ENCODE results near the gene SLC44A3. TPM values are rescaled to one million over a fixed set of nuclear protein-coding genes. Genes with fewer than 3 reads are reported as not detected.

Gene SLC44A3
- total RNA-seq, 1 donor: 2.9 TPM

GRCh38 chr1:94886361-94886760 lies 66.2 kb downstream of the SLC44A3 start:
- no peak overlapping the region for H3K27ac ChIP-seq (ENCODE audit: low read depth, low read length)
- H3K27me3 ChIP-seq (ENCODE audit: insufficient read depth, low read length): no peaks in the 10 kb centered on the region
- no peak for TF ChIP-seq CTCF (IDR thresholded peaks at IDR 0.05; ENCODE audit: extremely low read depth, low read depth, low read length)
- no peaks in the 10 kb centered on the region for H3K79me2 ChIP-seq (ENCODE audit: insufficient read depth, low read length)
- H3K4me2 ChIP-seq (ENCODE audit: insufficient read depth, low read length): no peak overlapping the region
- no peak overlapping the region for H3K4me3 ChIP-seq (ENCODE audit: insufficient read depth, low read length)
- no peaks in the 10 kb centered on the region for H4K20me1 ChIP-seq (ENCODE audit: insufficient read depth, low read length)
- H2AFZ ChIP-seq (ENCODE audit: low read length): no peak overlapping the region
- DNase-seq (ENCODE audit: insufficient read length, low spot score, missing footprints): no peak
- H3K4me1 ChIP-seq (ENCODE audit: insufficient read depth, low read length): peaks cover 16% of the 10 kb centered on the region
- peaks cover 2% of the 10 kb centered on the region for H3K36me3 ChIP-seq (ENCODE audit: insufficient read depth, low read length)
- no peaks in the 10 kb centered on the region for H3K9me3 ChIP-seq (ENCODE audit: low read depth, low read length)

GRCh38 chr1:94887106-94887505 lies 66.9 kb downstream of the SLC44A3 start:
- Histone ChIP-seq H3K27ac (ENCODE audit: low read depth, low read length) (no peak overlapping the region), H2AFZ (ENCODE audit: low read length) (no peak overlapping the region), H3K4me3 (ENCODE audit: insufficient read depth, low read length) (no peak overlapping the region), H3K36me3 (ENCODE audit: insufficient read depth, low read length) (peaks cover 4% of the 10 kb centered on the region), H3K9me3 (ENCODE audit: low read depth, low read length) (no peaks in the 10 kb centered on the region), H3K4me2 (ENCODE audit: insufficient read depth, low read length) (no peak overlapping the region), H3K4me1 (ENCODE audit: insufficient read depth, low read length) (peaks cover 16% of the 10 kb centered on the region), H3K27me3 (ENCODE audit: insufficient read depth, low read length) (no peaks in the 10 kb centered on the region), H3K79me2 (ENCODE audit: insufficient read depth, low read length) (no peaks in the 10 kb centered on the region), H4K20me1 (ENCODE audit: insufficient read depth, low read length) (no peaks in the 10 kb centered on the region)
- no peak for DNase-seq (ENCODE audit: insufficient read length, low spot score, missing footprints)
- no peak for TF ChIP-seq CTCF (IDR thresholded peaks at IDR 0.05; ENCODE audit: extremely low read depth, low read depth, low read length)

- no peak overlapping the region for H3K27ac ChIP-seq (ENCODE audit: low read depth, low read length)
- no peak overlapping the region for H3K4me2 ChIP-seq (ENCODE audit: insufficient read depth, low read length)
- H2AFZ ChIP-seq (ENCODE audit: low read length): no peak overlapping the region
- H3K9me3 ChIP-seq (ENCODE audit: low read depth, low read length): no peaks in the 10 kb centered on the region
- peaks cover 16% of the 10 kb centered on the region for H3K4me1 ChIP-seq (ENCODE audit: insufficient read depth, low read length)
- TF ChIP-seq CTCF (IDR thresholded peaks at IDR 0.05; ENCODE audit: extremely low read depth, low read depth, low read length): no peak
- peaks cover 5% of the 10 kb centered on the region for H3K36me3 ChIP-seq (ENCODE audit: insufficient read depth, low read length)
- H3K79me2 ChIP-seq (ENCODE audit: insufficient read depth, low read length): no peaks in the 10 kb centered on the region
- H3K4me3 ChIP-seq (ENCODE audit: insufficient read depth, low read length): no peak overlapping the region
- DNase-seq (ENCODE audit: insufficient read length, low spot score, missing footprints): no peak
- H3K27me3 ChIP-seq (ENCODE audit: insufficient read depth, low read length): no peaks in the 10 kb centered on the region
- no peaks in the 10 kb centered on the region for H4K20me1 ChIP-seq (ENCODE audit: insufficient read depth, low read length)
Measured at GRCh38 chr1:94887603-94888171, 67.5 kb downstream of the SLC44A3 start.

- TF ChIP-seq CTCF (IDR thresholded peaks at IDR 0.05; ENCODE audit: extremely low read depth, low read depth, low read length): no peak
- Histone ChIP-seq H3K27me3 (ENCODE audit: insufficient read depth, low read length) (no peaks in the 10 kb centered on the region), H3K36me3 (ENCODE audit: insufficient read depth, low read length) (peaks cover 9% of the 10 kb centered on the region), H3K27ac (ENCODE audit: low read depth, low read length) (no peak overlapping the region), H3K4me3 (ENCODE audit: insufficient read depth, low read length) (no peak overlapping the region), H3K4me2 (ENCODE audit: insufficient read depth, low read length) (no peak overlapping the region), H3K4me1 (ENCODE audit: insufficient read depth, low read length) (peaks cover 16% of the 10 kb centered on the region), H4K20me1 (ENCODE audit: insufficient read depth, low read length) (no peaks in the 10 kb centered on the region), H2AFZ (ENCODE audit: low read length) (no peak overlapping the region), H3K79me2 (ENCODE audit: insufficient read depth, low read length) (no peaks in the 10 kb centered on the region), H3K9me3 (ENCODE audit: low read depth, low read length) (no peaks in the 10 kb centered on the region)
- DNase-seq (ENCODE audit: insufficient read length, low spot score, missing footprints): no peak
Measured at GRCh38 chr1:94888201-94888600, 68.0 kb downstream of the SLC44A3 start.
